UCSD-AML1 (cell line): ENCODE measurements around the gene DAGLA.
A peak's percentile ranks its signal among the peaks of the same experiment; 100 is the strongest.

Source experiments
- DNase-seq: peaks from one replicate; lab custom pipeline; 2025; ENCODE audit not compliant: unreplicated experiment; lab: John Stamatoyannopoulos, UW

The DAGLA gene

DNA sequence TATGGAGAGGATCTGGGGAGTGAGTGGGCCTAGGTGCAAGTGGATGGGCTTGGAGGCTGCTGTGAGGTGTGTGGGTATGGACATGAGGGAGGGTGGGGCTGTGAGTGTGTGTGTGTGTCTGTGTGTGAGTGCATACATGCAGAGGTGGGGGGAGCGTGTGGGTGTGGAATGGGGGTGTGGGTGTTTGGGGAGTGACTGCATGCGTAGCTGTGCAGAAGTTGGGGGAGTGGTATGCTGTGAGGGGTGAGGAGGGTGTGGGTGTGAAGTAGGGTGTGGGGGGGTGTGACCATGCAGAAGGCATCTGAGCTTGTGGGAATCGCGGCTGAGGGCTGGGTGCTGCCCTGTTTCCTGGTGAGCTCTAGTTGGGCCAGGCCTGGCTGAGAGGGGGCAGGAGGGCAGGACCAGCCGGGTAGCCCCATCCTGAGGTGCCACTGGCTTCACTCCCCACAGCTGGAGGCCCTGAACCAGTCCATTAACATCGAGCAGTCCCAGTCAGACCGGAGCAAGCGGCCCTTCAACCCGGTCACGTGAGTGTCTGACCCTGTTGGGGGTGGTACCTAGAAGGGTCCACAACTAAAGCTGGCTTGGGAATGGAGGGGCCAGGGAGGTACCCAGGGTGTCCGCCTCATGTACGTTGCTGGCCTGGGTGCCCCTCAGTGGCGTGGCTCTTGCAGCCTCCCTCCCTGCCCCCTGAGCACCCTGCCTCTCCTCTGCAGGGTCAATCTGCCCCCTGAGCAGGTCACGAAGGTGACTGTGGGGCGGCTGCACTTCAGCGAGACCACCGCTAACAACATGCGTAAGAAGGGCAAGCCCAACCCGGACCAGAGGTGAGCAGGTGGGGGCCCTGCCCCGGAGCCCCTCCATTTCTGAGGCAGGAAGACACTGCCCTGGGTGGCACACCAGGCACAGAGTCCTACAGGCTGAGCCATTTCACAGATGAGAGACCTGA is 95.7 kb downstream of the DAGLA start:
- peak; percentile 34 for DNase-seq

GRCh38 chr11:61776561-61777075 is 96.4 kb downstream of the DAGLA start:
- DNase-seq: peak; percentile 76

DNA sequence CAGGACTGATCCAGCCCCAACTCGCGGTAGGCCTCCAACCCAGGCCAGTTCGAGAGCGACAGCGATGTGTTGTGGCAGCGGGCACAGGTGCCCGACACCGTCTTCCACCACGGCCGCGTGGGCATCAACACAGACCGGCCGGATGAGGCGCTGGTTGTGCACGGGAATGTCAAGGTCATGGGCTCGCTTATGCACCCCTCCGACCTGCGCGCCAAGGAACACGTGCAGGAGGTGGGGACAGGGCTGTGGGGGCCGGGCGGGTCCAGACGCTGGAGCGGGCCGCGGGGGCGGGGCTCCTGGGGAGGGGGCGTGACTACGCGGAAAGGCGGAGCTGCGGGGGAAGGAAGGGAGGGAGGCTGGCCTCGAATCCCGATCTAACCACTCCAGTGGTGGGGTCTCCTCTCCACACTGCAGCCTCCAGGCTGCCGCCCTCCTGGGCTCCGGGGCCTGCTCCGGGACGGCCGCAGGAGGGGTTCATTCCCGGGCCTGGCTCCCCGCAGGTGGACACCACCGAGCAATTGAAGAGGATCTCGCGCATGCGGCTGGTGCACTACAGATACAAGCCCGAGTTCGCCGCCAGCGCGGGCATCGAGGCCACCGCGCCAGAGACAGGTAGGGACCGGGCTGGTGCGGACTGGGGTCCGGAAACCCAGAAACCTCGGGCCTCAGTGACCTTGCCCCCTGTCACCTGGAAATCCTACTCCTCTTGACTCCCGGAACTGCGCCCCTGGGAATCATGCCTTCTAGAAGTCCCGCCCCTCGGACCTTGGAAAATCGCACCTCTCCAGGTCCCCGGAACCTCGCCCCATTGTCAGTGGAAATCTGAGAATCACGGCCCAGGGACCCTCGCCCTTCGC is 97.3 kb downstream of the DAGLA start:
- no peak for DNase-seq

DNA sequence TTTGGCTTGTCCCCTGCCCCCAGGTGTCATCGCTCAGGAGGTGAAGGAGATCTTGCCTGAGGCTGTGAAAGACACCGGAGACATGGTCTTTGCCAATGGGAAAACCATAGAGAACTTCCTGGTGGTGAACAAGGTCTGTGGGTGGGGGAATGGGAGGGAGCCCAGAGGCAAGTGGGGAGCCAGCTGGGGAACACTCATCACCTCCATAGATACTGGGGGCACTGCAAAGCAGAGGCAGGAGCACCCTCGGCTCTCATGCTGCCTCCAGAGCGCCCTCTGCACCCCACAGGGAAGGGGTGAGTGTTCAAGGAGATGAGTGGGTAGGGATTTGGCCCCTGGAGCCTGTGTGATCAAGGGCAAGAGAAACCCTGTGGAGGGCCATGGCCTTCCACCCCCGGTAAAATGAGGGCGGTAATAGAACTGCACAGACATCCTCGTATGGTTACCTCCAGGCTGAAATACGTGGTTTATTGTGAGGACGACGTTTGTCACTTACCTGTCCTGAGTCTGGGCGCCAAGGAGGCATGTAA is 98.2 kb downstream of the DAGLA start:
- DNase-seq: no peak

GRCh38 chr11:61778920-61779650 is 98.9 kb downstream of the DAGLA start:
- no peak for DNase-seq

- no peak for DNase-seq
Measured at GRCh38 chr11:61779666-61780525, 99.7 kb downstream of the DAGLA start.

DNA sequence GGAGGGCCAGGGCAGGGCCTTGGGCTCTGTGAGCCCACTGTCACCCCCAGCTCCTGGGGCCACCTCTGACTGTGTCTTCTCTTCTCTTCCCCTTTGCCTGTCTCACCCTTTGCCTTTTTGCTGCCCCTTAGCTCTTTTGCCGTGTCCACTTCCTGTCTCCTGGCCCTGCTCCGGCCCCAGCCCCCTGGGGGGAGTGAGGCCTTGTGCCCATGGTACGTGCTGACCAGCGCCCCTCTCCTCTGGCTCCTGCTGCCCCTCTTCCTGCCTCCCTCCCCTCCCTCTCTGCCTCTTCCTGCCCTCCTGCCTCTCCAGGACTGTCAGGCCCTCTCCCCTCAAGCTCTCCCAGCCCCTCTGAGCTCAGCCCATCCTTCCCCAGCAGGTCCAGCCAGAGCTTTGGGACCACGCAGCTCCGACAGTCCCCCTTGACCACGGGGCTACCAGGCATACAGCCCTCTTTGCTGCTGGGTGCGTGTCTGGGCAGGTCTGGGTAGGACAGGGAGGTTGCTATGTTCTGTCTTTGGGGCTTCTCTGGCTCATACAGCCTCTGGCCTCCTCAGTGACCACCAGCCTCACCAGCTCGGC is 100.5 kb downstream of the DAGLA start:
- DNase-seq: no peak

DNA sequence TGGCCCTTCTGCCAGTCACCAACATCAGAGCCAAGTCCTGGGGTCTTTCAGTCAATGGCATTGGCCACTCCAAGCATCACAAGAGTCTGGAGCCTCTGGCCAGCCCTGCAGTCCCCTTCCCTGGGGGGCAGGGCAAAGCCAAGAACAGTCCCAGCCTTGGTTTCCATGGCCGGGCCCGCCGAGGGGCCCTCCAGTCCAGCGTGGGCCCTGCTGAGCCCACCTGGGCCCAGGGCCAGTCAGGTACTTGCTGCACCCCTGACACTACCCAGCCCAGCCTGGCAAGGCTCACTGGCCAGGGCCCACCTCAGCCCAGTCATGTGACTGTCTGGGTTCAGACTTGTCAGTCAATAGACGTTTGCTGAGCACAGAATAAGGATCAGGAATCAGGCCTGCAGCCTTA is 101.4 kb downstream of the DAGLA start:
- DNase-seq: no peak

GRCh38 chr11:61782299-61782698 is 102.1 kb downstream of the DAGLA start:
- DNase-seq: no peak

GRCh38 chr11:61782841-61783240 is 102.7 kb downstream of the DAGLA start:
- DNase-seq: no peak

DNA sequence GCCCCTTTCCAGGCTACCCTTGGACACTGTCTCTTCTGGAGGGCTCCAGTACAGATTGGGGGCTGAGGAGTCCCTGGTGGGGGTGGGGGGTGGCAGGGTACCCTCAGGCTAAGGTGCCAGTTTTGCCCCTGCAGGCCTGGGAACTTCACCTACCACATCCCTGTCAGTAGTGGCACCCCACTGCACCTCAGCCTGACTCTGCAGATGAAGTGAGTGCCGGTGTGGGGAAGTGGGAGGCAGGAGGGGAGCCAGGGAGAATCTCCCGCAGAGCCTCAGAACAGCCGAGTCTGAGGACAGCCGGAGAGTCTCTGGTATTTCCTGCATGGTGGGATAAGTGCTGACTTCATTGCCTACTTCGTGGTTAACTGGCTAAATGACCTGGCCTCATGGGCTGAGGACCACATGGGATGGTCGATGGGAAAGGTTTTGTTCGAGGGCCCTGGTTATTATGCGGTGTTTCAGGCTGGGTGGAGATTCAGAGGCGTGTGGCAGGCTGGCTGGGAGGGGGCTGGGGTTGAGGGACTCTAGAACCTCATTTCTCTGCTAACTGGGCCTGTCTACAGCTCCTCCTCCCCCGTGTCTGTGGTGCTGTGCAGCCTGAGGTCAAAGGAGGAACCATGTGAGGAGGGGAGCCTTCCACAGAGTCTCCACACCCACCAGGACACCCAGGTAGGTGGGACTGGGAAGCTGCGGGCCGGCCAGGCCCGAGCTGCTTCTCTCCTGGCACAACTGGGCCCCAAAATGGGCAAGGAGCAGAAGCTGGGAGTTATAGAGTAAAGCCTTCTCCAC is 103.7 kb downstream of the DAGLA start:
- no peak for DNase-seq

- no peak for DNase-seq
Measured at GRCh38 chr11:61784506-61784805, 104.3 kb downstream of the DAGLA start.

DNA sequence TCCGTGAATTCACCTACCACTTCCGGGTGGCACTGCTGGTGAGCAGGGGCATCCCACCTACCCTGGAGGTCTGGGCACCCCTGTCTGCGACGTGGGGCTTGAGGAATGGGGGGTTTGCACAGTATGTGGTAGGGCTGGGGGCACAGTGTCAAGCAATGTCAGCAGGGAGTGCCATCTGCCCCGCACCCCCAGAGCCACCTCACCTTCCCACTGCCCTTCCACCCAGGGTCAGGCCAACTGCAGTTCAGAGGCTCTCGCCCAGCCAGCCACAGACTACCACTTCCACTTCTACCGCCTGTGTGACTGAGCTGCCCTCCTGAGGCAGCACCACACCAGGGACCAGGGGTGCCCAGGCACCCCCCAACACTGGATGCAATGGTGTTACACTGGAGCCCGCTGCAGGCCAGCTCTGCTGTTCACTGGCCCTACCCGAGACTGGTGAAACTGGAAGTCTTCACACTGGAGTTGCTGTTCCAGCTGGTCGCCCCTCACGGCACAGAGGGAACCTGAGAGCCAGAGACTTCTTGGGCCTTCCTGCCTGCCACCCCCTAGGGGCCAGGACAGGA is 105.7 kb downstream of the DAGLA start:
- DNase-seq: no peak

DNA sequence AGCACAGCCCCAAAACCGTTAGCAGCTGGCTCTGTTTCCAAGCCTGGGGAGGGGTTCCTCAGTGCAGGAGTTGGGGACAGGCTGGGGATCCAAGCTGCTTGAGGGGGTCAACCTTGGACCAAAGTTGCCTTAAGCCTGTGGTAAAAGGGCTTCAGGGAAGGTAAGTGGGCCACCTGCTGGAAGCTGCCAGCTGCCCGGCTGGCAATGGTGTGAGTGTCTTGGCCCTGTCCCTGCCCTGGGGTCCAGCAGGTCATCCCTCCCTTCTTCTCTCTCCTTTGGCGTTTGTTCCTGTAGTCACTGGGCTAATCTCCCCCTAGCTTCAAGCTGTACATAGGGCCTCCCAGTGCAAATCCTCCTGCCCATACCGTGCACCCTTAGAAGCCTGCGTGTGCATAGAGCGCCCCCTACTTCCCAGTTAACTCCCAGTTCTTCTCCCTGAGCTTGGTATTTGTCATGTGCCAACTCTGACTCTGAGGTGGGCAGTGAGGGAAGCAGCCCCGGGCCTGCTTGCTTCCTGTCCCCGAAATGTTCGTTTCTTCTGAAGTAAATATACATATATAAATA is 107.8 kb downstream of the DAGLA start:
- peak; percentile 60 for DNase-seq

- DNase-seq: peak; percentile 54
Measured at GRCh38 chr11:61791737-61792309, 111.6 kb downstream of the DAGLA start.

DNA sequence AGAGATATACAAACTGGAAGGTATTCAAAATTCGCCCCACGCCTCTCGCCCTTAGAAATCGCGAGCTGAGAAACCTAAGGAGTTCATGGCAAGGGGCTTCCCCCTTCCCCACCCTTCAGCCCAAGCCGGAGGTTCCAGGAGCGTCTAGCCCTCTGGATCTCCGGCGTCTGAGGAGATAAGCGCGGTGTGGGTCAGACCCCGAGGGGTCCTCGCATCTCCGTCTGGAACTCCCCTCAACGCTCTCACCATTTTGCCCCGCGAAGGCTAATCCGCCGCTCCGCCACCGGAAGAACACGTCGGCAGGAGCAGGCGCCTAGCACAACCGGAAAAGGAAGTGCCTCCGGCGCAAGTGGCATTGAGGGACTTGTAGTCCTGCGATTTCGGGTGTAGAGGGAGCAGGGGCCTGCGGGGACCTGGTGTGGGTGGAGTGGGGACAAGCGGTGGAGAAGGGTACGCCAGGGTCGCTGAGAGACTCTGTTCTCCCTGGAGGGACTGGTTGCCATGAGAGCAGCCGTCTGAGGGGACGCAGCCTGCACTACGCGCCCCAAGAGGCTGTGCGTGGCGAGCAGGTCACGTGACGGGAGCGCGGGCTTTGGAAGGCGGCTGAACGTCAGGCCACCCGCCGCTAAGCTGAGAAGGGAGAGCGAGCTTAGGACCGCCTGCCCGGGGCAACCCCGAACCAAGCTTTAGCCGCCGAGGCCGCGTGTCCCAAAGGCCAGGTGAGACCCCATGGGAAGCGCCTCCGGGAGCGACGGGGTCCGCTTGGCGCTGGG is 112.3 kb downstream of the DAGLA start, which contains the start of the genes FEN1 and TMEM258:
TSS of gene FEN1 (plus strand) at position 602 of the 773 bp plus-strand sequence. CDS start 2,451 bp downstream, outside the sequence.
TSS of gene TMEM258 (minus strand) at position 290 of the 773 bp plus-strand sequence. CDS start at position 249, 41 bp downstream.
- DNase-seq: peak; percentile 94
